OCI-M2 (cell line): ENCODE data around the gene CCDC149.

ENCODE experiments used
- DNase-seq: peaks from one replicate; lab custom pipeline; 2025; ENCODE audit not compliant: unreplicated experiment; lab: John Stamatoyannopoulos, UW

CCDC149 gene

DNA sequence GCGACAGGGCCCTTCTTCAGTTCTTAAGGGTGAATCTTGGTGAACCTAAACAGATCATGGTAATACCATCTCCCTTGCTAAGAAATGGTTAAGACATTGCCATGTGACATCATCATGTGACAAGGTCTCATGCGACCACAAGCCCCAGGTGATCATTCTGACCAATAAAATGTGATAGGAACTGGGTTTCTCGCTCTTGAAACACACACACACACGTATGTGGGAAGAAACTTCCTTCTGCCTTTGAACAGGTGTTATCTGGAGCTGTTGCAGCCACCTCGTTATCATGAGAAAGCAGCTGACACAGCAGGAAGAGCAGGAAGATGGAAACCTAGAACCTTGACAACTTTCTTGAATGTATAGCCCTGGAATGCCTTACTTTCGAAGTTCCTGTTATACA lies 107.3 kb downstream of the CCDC149 start:
- no peak for DNase-seq

DNA sequence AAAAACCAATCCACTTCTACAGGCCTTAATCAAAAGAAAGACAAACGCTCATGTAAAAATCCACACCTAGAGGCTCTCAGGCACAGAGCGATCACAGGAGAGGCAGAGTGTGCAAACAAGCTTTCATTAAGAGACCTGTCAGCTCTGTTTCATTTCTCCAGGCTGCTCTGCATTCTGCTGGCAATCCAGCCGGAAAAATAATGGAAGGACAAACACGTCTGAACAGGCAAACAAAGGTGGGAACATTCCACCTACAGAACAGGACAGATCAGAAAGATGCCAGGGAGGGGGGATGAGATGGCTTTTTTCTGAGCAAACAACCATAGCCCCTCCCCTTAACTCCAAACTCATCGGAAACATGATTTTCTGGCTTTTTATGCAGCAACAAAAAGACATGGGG lies 107.8 kb downstream of the CCDC149 start:
- no peak for DNase-seq

DNA sequence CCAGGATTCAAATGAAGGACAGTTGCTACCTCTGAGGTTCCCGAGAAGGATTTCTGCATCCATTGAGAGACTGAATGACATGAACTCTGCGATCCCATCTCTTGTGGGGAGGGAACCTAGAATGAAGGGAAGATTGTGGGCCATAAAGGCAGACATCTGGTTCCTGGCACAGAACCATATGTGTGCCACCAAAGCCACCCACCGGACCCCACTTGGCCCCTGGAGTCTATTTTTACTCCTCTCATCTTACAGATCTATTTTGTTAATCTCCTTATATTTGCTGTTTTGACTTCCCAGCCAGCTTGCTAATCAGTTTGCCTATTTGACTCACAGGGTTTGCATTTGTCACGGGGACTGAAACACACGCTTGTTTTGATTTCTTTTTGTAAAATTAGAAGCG lies 110.2 kb downstream of the CCDC149 start:
- no peak for DNase-seq

DNA sequence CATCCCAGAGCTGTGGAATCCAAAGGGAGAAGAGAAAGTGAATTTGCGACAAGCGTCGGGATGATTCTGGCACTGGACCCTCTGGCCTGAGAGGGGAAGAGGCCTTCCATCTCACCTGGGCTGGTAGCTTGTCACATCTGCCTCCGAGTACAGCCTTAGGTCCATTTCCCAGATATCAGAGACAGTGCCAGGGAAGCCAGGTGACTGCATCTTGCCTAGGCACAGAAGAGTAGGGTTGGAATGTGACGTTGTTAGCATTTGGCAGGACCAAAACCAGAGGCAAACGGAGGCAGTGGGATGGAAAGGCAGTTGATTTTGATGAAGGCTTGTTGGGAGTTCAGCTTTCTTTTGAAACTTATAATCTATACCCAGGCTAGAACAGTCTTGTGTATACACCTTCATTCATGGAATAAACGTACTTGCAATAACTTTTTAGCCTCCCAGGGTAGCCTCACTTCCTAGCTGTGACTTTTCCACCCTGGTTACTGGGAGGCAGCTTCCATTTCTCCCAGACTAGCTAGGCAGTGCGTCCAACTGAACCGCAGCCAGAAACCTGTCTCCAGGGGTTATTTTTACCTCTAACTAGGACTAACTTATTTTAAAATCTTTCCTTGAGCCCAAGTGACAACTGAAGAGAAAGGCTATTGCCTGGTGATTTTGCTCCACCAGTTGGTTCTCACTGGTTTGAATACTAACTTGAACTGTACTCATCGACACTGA lies 111.5 kb downstream of the CCDC149 start:
- DNase-seq = no peak

DNA sequence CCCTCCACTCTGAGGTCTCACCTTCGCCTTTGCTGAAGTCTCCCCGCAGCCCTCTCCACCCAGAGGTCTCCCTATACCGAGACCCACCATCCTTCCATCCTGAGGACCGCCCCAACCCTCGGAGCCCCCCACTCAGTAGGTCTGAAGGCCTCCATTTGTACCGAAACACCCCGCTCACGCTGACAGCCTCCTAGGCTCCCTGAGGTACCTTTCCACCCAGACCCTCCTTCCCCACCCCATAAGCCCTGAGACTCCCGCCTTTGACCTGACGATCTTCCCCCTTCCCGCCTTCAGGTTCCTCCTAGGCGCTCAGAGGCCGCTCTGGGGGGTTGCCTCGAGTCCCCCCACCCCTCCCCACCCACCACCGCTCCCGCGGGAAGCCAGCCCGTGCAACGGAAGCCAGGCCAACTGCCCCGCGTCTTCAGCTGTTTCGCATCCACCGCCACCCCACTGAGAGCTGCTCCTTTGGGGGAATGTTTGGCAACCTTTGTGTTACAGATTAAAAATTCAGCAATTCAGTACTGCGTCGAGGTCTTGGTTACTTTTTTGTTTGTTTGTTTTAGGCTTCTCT lies 112.4 kb downstream of the CCDC149 start:
- DNase-seq = no peak

DNA sequence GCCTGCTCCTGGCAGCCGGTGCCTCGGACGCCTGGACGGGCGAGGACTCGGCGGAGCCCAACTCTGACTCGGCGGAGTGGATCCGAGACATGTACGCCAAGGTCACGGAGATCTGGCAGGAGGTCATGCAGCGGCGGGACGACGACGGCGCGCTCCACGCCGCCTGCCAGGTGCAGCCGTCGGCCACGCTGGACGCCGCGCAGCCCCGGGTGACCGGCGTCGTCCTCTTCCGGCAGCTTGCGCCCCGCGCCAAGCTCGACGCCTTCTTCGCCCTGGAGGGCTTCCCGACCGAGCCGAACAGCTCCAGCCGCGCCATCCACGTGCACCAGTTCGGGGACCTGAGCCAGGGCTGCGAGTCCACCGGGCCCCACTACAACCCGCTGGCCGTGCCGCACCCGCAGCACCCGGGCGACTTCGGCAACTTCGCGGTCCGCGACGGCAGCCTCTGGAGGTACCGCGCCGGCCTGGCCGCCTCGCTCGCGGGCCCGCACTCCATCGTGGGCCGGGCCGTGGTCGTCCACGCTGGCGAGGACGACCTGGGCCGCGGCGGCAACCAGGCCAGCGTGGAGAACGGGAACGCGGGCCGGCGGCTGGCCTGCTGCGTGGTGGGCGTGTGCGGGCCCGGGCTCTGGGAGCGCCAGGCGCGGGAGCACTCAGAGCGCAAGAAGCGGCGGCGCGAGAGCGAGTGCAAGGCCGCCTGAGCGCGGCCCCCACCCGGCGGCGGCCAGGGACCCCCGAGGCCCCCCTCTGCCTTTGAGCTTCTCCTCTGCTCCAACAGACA lies 113.1 kb downstream of the CCDC149 start:
- DNase-seq = no peak

DNA sequence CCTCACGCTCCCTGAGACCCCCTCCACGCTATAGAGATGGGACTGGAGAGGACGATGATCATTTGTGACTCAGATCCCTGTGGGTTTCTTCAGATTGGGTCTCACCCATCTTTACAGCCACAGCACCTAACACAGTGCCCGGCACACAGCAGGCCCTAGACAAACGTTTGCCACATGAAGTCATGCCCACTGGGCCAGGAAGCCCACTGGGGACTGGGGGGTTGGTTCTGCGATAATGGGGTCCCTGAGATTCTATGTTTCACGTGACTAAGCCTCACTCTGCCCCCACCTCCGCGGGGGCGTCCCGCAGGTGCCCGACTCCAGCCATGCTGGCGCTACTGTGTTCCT lies 113.7 kb downstream of the CCDC149 start:
- no peak for DNase-seq

DNA sequence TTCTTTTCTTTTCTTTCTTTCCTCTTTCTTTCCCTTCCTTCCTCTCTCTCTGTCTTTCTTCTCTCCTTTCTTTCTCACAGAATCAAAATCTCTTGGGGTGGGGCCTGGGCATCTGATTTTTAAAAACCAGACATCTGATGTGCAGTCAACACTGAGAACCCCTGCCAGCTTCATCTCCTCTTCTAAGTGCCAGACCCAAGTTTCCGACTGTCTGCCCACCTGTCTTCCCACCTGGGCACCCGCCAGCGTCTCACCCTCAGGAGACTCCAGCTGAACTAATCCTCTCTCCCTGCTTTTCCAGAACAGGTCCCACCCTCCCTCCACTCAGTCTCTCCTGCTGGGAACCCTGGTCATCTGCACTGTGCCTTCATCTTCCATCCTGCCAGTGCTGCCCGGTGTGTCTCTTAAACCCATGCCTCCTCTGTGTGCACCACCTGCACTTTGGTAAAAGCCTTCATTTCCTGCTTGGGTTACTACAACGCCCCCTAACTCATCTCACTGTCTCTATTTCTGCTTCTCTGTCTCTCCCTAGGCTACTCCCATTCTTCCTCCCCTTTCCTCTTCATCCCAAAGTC lies 114.7 kb downstream of the CCDC149 start:
- no peak for DNase-seq

DNA sequence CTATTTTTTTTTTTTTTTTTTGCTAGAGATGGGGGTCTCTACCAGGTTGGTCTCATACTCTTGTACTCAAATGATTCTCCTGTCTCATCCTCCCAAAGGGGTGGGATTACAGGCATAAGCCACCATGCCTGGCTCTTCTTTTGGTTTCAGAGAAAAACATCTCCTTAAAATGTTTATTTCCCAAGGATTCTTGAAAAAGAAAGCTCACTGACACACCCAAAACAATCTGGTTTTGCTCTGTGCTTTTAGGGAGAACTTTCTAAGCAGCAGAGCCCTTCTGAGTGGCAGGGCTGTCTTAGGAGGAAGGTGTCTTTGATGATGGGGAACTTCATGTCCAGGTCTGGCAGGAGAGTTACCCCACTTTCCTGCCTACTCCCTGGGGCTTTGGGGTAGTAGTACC lies 116.2 kb downstream of the CCDC149 start:
- DNase-seq = no peak

DNA sequence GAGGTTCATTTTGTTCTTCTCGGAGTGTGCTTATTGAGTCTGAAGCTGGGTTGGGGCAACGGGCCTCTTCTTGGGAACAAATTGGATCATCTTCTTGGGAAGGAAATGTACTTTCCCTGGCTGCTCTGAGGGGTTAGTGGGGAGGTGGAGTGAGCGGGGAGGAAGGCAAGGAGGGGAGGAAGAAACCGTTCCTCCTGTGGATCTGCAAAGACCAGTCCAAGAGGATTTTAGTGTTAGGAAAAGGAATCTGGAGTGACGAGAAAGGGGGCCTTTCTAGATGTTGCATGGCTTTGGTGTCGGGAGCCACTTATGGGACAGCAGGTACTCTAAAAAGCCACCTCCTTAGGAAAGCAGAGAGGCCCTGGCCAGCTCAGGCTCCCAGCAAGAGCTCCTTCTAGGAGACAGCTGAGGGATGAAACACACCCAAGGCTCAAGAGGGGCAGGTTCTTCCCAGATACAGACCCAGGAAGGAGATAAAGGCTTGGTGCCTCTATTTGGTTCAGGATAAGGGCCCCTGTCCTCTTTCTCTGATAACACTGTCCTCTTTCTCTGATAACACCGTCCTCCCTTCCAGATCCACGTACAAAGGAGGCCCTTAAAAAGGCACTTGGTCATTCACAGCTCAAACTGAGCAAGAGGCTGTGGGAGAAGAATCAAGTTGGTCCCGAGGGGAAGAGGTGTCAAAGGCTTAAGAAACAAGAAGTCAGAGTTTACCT lies 117.0 kb downstream of the CCDC149 start:
- no peak for DNase-seq

DNA sequence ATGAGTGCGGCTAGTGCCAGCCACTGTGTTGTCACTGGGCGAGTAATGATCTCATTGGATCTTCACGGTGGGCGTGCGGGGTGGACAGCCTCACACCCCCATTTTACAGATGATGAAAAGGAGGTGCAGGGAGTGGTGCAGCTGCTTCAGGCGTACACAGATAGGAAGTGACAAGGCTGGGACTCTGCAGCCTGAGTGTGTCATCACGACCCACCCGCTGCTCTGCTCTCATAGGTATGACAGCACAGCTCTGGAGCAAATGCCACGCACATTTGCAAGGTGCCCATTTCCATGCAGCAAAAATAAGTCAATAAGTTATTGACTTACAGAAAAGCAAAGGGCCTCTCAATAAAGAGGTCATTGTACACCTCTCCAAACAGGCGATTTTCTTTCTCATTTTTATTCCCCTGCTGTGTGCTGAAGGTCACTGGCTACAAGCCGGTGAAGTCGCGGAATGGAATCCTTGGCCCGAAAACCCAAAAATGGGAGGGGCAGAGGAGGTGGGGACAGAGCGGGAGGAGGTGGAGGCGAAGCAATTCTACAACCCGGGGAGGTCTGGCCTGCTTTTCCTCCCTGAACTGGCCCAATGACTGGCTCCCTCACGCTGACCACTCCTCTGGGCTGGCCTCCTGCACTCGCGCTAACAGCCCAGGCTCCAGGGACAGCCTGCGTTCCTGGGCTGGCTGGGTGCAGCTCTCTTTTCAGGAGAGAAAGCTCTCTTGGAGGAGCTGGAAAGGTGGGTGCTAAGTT lies 117.8 kb downstream of the CCDC149 start, which contains the start of gene SOD3:
Gene SOD3, plus strand, starts transcription at position 658 of the 750 bp plus-strand sequence. CDS start 3,949 bp downstream, outside the sequence.
- no peak for DNase-seq

DNA sequence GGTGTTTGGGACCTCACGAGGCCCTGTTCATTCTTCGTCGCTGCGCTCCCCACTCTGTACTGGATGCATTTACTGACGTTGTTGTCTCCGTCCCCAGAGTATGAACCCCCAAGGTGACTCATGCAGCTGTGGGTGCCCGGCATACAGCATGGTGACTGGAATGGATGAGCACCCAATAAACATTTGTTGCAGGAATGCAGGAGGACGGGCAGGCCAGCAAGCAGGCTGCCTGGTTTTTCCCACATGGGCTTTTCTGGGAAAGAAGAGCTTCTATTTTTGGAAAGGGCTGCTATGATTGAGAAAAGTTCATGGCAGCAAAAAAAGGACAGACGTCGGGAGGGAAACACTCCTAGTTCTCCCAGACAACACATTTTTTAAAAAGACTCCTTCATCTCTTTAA lies 118.4 kb downstream of the CCDC149 start:
- DNase-seq = no peak

DNA sequence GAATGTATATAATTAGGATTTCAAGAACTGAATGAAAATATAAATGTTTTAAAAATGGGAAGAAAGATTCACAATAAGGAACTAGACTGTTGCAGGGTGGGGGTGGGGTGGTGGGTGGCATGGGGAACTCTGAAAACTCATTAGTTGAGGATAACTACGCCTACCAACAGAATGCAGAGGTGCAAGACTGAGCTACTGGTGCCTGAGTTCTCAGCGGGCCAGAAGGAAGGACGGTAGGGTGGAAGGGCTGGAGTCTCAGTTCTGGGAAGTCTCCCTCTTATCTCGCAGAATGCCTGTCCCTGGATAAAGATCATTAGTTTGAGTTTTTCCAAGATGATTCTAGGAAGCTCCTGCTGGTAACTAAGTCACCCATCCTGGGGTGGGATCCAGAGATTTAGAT lies 118.8 kb downstream of the CCDC149 start:
- DNase-seq = no peak

DNA sequence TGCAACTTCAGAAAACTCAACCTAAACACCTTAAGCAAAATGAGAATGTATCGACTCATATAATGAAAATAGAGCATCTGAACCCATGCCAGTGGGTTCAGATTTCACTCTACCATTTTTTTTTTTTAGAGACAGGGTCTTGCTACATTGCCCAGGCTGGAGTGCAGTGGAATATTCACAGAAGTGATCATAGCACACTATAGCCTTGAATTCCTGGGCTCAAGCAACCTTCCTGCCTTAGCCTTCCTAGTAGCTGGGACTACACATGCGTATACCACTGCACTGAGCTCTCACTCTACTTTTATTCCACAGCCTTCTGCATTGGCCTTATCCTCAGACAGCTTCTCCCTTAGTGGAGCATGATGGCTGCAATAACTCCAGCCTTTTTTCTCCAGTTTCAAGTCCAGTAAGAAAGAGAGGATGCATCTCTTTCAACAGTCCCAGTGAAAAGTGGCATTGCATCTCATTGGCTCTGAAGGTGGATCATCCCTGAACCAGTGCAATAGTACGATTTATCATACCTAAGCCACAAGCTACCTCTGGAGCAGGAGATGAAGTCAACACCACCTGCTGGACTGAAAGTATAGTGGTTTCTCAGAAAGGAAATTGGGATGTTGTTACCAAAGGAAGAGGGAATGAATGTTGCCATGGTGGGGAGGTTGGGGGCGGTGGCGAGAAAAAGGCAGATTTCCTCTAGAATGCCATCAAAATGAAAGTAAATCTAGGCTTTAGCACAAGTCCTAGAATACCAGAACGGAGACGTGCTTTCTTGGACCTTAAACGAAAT lies 119.4 kb downstream of the CCDC149 start:
- no peak for DNase-seq

DNA sequence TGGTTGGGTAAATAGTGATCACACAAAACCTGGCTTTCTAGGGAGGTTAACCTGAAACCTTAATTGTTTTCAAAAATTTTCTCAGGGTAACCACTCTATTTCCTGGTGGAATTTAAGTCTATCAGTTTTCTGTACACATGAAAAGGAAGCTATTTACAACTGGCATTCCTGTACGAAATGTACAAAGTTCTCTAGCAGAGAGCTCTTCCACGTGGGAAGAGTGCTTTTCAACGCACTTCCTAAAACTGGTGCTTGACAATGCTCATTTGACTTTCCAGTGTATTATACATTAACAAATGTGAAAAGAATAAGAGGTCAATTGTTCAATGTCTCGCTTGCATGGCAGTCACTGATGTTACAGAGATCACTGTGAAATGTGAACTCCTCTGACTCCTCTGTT lies 120.3 kb downstream of the CCDC149 start:
- DNase-seq = no peak

DNA sequence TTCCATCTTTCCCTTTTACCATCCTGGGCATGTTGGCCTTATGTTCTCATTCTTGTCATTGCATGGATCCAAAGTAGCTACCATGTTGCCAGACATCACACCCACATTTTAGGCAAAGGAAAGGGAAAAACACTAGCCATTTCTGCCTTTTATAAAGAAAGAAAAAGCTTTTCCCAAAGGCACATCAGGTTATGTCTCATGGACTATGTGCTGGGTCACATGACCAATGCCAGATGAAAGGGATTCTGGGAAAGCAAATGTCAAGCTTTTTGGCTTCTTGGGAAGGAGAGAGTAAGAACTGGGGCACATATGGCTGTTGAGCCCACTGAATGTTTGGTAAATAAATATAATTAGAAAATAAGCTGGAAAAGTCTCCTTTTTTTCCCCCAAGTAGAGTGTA lies 121.8 kb downstream of the CCDC149 start:
- no peak for DNase-seq

DNA sequence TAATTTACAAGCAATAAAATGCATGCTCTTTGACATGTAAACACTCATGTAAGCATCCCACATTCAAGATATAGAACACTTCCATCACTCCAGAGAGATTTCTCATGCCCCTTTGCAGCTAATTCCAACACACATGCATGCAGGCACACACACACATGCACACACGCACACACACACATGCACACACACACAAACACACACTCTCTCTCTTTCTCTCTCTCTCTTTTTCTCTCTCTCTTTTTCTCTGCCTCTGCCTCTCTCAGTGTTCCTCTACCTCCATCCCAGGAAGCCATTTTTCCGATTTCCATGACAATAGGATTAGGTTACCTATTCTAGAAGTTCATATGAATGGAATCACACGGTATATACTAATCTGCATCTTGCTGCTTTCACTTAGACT lies 129.3 kb downstream of the CCDC149 start:
- DNase-seq = no peak

DNA sequence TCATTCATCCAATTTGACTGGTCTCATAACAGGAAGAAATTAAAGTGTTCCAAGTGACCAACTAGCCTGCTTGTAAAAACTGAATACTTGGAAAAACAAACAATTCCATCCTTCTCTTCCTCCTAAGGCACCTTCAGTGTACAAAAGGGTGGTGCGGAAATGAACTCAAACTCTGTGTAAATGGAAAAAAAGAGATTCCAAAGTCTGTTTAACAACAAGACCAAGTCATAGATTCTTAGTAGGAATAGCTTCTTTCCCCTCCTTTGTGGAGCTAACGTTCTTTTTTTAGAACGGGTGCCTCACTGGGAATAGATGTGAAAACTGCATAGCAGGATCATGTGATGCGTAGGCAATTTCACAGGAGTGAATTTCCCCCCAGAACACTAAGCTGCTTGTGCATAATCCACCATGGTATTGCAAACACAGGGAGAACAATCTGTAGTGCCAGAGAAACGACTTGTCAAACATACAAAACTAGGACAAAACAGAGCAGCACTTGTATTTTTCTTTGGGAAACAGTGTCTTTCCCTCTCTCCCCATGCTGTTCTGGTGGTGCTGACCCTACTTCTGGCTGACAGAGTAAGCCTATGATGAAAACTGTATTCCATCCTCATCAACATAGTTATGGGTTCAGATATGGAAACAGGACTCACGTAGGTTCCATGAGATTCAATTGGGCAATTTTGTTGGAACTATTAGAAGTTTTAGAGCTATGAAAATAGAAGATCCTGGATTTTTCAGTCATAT lies 130.7 kb downstream of the CCDC149 start:
- no peak for DNase-seq

DNA sequence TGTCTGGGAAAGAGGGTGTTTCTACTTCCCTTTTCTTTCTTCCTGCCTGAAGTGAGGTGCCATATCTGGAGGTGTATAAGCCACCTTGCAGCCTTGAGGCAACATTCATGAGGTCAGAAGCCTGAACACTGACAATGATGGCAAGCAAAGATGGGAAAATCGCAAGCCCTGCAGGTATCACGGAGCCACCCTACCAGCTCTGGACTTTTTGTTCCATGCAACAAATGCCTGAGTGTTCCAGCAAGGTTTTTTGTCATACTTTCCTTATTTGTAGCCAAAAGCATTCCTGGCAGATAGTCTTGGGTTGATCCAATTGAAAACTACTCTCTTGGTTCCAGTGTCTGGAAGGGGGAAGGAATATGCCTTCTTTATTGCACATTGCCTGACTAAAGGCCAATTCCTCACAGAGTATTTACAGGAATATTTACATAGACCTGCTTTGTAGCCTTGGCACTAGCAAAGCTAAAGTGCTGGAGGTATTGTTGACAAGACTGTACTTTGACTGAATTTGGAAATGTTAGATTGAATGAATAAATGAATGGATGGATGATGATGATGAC lies 131.8 kb downstream of the CCDC149 start:
- no peak for DNase-seq
